COLO668 (cell line): ENCODE results near the gene LIM2.

ENCODE experiments used
- DNase-seq: peaks from one replicate; lab custom pipeline; 2025; ENCODE audit not compliant: unreplicated experiment; lab: John Stamatoyannopoulos, UW

The LIM2 gene

DNA sequence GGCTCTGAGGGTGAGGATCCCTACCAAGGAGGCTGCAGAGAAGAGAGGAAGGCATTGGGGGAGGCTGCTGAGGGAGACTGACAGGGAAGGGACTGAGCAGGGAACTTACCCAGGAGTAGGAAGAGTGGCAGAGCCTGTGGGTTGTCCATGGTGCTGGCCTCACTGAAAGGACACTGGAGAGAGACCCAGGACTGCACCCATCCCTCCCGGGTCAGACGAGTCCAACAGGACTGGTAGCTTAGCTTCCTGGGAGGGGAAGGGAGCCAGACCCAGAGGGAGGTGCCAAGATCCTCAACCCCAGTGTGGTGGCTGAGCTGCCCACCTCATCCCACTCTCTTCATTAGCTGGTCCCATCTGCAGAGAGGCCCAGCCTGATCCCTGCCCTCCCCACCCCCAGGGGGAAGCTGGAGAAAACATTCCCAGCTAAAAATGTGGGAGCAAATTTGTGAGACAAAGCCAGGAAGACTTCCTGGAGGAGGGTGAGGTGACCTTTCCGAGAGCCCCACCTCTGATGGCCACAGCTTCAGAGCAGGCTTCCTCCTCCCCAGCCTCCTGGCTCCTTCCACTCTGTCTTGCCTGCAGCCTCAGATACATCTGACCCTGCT lies 45.7 kb downstream of the LIM2 start, which contains the start of gene VSIG10L:
Gene VSIG10L, minus strand, starts transcription at position 164 of the 605 bp plus-strand sequence. Its CDS starts 15 bp downstream, at position 149.
- DNase-seq: no peak

DNA sequence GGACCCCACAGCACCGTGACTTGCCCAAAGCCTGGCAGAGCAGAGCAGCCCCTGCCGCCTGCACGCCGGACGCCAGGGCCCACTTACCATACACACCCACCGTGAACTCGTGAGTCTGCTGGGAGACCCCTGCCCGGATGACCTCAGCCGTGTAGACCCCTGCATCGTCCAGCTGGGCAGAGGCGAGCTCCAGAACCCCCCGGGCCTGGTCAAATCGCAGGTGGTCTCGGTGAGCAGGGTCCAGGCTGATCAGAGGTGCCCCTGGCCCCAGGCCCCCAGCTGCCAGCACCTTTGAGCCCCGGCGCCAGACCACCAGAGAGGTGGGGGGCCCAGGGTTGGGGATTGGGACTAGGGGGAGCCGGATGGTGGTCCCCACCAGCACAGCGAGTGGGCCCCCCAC lies 46.7 kb downstream of the LIM2 start:
- no peak for DNase-seq

DNA sequence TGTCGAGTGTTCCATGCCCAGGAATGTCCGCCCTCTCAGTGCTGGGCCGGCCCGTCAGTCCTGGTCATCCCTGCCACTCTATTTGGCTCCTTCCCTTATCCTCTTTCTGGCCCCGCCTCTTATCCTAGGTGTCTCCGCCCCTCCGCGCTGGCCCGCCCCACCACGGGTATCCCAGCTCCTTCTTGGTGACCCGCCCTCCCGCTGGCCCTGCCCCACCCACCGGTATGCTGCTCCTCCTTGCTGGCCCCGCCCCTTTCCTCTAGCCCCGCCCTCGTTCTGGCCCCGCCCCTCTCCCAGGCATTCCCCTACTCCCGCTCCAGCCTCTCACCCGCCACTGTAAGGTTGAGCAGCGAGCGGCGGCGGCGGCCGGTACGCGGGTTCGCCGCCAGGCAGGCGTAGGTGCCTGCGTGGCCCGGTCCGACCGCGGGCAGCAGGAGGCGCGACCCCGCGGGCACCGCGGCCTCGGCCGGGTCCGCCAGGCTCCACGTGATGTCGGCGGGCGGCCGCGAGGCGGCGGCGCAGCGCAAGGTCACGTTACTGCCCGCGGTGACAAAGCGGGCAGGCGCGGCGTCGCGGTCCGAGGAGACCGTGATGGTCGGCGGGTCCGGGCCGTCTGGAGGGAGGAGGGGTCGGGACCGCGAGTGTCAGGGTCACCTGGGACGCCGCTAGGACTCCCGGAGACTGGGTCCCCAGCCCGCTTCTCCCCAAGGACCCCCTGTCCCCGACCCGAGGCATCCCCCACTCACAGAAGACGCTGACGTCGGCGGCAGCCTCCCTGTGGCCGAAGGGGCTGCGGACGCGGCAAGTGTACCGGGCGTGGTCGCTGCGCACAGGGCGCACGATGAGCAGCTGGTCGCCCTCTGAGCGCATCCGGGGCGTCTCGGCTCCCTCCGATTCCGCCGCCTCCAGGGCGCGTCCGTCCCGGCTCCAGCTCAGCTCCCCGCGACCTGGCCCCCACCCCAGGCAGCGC lies 47.8 kb downstream of the LIM2 start:
- peak; percentile 58 for DNase-seq

DNA sequence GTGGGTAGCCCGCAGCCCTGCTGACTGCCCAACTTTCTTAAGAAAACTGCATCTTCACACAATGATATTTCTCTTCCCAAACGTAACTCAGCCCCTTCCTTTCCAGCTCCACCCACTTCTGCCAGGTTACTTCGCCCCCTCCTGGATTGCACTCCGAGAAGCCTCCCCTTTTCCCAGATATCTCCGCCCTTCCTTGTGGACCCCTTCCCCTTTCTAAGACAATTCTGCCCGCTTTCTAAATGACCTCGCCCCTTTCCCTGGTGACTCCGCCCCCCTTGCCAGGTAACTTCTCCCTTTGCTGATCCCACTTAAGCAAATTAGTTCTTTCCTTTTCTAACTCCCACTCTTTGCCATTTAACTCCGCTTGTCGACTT lies 48.5 kb downstream of the LIM2 start:
- no peak for DNase-seq

DNA sequence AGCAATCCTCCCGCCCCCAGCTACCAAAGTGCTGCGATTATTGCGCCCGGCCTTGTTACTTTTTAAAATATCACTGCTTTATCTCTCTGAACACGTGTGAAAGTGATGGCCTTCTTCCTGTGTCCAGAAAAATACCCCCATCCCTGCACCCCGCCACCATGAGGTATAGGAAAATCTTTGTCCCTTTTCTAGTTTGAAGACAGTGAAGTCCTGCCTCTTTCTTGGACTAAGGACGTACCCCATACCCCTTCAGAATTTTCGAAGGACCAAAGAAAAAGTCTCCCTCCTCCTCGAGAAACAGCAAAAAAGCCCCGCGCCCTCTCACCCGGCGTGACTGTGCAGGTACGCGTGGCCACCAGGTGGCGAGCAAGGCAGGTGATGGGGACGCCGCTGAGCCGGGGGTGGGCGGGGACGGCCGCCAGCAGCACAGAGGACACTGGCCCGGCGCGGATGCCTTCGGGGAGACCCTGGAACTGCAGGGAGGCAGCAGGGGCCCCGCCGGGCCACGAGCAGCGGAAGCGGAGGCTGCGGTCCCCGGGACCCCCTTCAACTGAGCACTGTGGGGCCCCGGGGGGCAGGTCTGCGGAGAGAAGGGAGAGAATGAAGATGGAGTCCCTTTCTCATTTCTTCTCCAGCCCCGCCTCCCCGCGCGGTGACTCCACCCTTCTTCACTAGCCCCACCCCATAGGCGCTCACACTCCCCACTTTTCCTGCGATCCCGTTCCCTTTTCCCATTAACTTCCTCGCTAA lies 49.0 kb downstream of the LIM2 start:
- DNase-seq: peak; percentile 78

DNA sequence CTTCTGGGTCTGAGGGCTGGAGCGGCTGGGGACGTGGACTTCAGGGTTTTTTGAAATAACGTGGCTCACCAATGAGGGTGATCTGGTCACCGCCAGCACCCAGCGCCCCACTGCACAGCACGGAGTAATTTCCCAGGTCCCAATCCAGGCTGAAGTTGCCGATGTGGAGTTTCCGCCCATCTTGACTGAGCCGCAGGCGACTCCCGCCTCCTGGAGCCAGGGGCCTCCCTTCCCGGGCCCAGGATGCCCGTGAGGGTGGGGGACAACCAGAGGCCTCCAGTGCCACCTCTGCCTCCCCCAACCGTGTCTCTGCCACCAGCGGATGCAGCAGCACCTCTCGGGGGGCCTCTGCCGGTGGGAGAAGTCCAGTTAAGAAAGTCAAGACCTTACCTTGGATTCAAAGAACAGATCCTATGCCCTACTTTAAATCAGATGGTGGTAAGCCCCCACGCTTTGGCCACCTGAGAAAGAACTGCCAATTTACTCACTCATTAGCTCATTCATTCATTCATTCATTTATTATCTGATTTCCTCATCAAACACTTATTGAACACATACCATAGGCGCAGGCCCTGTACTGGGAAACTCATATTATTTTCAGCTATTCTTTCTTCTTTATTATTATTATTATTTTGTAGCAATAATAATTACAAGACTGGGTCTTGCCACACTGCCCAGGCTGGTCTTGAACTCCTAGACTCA lies 49.8 kb downstream of the LIM2 start:
- DNase-seq: no peak

DNA sequence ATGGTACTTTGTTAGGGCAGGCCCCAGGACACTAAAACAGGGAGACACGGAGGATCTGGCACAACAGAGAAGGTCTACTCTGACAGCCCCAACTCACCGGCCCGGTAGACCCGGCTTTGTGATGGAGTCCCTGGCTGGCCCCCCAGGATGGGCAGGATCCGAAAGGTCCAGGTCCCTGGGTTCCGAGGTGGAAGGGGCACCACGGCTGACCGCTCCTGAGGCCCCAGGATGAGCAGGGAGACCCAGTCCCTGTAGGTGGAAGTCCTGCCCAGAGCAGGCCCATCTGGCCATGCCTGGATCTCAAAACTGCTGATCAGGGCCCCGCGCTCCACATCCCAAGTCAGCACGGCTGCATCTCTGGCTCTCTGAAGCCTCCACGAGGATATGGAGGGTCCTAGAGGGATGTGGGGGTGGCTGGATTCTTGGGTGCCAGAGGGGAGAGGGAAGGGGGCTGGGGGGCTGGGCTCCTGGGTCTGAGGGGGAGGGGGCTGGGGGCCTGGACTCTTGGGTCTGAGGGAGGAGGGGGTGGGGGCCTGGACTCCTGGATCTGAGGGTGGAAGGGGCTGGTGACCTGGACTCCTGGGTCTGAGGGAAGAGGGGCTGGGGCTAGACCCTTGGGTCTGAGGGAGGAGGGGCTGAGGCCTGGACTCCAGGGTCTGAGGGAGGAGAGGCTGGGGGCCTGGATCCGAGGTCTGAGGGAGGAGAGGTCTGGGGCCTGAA lies 50.5 kb downstream of the LIM2 start:
- DNase-seq: no peak

DNA sequence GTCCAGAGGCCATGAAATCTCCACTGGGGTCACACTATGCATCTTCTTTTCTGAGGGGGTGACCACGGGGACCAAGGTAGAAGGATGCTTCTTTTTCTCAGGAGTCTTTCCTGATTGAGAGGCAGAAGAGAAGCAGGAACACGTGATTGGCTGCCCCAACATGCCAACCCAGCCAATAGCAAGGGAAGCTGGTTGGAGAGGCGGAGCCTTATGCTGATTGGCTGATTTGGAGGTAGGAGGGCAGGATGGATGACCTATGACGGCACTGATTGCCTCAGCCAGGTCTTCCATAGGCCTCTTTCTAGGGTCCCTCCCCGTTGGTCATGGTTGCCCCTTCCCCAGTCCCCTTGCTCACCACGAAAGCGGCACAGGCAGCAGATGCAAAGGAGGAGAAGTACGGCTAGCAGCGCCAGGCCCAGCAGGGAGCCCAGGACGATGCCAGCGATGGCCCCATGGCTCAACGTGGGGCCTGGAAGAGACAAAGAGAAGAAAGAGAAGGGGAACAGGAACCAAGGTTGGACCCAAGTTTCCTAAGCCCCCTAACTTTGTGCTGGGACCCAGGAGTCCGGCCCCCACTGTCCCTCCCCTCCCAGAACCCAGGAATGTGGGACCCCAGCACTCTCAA lies 53.8 kb downstream of the LIM2 start:
- DNase-seq: no peak

DNA sequence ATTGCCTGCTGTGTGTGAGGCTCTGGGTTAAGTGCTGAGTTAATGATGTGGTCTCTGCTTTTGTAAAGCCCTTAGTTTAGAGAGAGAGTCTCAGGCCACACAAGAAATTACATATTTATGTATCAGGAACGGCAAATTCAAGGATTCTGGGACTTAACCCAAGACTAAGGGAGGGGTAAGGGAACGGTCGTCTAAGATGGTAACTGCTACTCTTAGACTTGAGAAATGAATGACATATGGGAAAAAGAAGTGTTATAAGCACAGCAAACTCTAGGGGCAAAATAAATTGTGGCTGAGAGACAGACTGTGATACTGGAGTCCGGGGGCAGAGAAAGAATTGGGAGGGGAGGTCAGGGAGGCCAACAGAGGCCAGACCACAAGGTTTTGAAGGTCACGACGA lies 56.1 kb downstream of the LIM2 start:
- no peak for DNase-seq

DNA sequence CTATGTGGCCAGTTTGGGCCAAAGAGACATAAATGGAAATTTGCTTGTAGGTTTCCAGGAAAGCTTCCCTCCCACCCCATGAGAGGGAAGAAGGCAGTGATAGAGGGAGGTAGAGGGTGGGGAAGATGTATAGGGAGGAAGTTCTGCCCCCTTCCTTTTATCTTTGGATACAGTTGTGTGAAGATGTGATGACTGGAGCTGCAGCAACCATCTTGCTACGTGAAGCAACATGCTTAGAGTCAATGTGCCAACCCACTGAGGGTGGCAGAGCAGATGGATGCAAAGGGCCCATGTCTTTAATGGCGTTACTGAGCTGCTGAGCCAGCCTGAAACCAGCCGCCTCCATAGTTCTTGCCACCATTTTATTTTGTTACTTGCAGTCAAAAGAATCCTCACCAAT lies 56.6 kb downstream of the LIM2 start:
- no peak for DNase-seq

DNA sequence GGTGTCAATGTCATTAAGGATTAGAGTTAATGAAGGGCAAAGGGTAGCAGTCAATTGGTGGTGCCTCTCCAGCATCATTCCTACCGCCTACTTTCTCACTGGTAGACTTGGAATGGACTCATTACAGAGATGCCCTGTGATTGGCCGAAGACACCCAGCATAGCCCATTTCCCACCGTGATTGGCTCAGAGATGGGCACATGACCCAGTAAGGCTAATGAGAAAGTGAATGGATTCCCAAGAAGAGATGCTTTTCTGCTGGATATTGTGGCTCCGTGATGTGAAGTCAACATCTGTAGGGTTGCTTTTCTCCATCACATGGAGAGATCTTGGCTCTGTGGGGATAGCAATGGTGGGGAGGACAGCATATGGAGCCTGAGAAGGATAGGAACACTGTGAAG lies 57.4 kb downstream of the LIM2 start:
- DNase-seq: no peak
